GM12891 (cell line): ENCODE results near the gene TLE3.

Experiments
- DNase-seq: peaks from one replicate; pipeline ENCODE4 v3.0.0; 2011; ENCODE audit warnings: low spot score; ENCODE audit not compliant: insufficient read length
- FAIRE-seq: peaks from 2 replicates; lab custom pipeline; 2011; peaks lifted over from hg19 to GRCh38; lab: Jason Lieb, UNC
- PAX5 ChIP-seq: IDR thresholded peaks from 2 replicates; pipeline ENCODE4 v1.6.1; 2011; ENCODE audit warnings: low read length, moderate library complexity, mild to moderate bottlenecking; ENCODE audit not compliant: insufficient read depth, severe bottlenecking
- POLR2A ChIP-seq: IDR thresholded peaks from 2 replicates; pipeline ENCODE4 v1.6.1; 2011; ENCODE audit warnings: low read depth, low read length, control low read depth
- POLR2AphosphoS5 ChIP-seq: IDR thresholded peaks from 2 replicates; pipeline ENCODE4 v1.6.1; 2011; ENCODE audit warnings: low read depth, low read length, control low read depth
- POU2F2 ChIP-seq: IDR thresholded peaks from 2 replicates; pipeline ENCODE4 v1.6.1; 2011; ENCODE audit warnings: low read depth, mild to moderate bottlenecking, control low read depth, low read length, moderate library complexity
- SPI1 ChIP-seq: IDR thresholded peaks from 2 replicates; pipeline ENCODE4 v1.6.1; 2011; ENCODE audit warnings: low read depth, low read length, control low read depth
- TAF1 ChIP-seq: IDR thresholded peaks from 2 replicates; pipeline ENCODE4 v1.6.1; 2011; ENCODE audit warnings: low read depth, low read length, control low read depth

TLE3 gene

GRCh38 chr15:70093070-70093469 is 4.6 kb downstream of the TLE3 start:
- DNase-seq (no peak), FAIRE-seq (no peak)
- TF ChIP-seq TAF1 (no peak), POLR2A (no peak), POU2F2 (no peak), SPI1 (no peak), PAX5 (no peak), POLR2AphosphoS5 (no peak)

GRCh38 chr15:70092464-70093027 is 5.2 kb downstream of the TLE3 start:
- FAIRE-seq (no peak), DNase-seq (no peak)
- TF ChIP-seq POU2F2 = no peak

GRCh38 chr15:70091726-70092463 is 5.8 kb downstream of the TLE3 start:
- DNase-seq (no peak), FAIRE-seq (no peak)
- TF ChIP-seq TAF1 (no peak), PAX5 (no peak), POLR2A (no peak), POU2F2 (no peak), POLR2AphosphoS5 (no peak), SPI1 (no peak)

GRCh38 chr15:70090436-70091296 is 7.1 kb downstream of the TLE3 start:
- no peak for FAIRE-seq
- TF ChIP-seq TAF1 (no peak), POU2F2 (no peak), POLR2AphosphoS5 (no peak)
- no peak for DNase-seq

GRCh38 chr15:70089692-70089971 is 8.1 kb downstream of the TLE3 start:
- DNase-seq (no peak), FAIRE-seq (no peak)
- TF ChIP-seq POU2F2 (no peak), POLR2AphosphoS5 (no peak), TAF1 (no peak), PAX5 (no peak), POLR2A (no peak), SPI1 (no peak)

- no peak for FAIRE-seq
- TF ChIP-seq SPI1 (no peak), POU2F2 (no peak)
- no peak for DNase-seq
These were observed 8.6 kb downstream of the TLE3 start for GRCh38 chr15:70088887-70089691.

- DNase-seq (no peak), FAIRE-seq (no peak)
- no peak for TF ChIP-seq POLR2A
- no peak for TF ChIP-seq PAX5
- TF ChIP-seq POU2F2 = no peak
- no peak for TF ChIP-seq POLR2AphosphoS5
- no peak for TF ChIP-seq SPI1
- TF ChIP-seq TAF1 = no peak
These were observed 9.3 kb downstream of the TLE3 start for GRCh38 chr15:70088455-70088854.

- FAIRE-seq (no peak), DNase-seq (no peak)
- TF ChIP-seq POU2F2 (no peak), PAX5 (no peak), SPI1 (no peak), POLR2A (no peak), POLR2AphosphoS5 (no peak), TAF1 (no peak)
These were observed 9.9 kb downstream of the TLE3 start for GRCh38 chr15:70087708-70088352.

GRCh38 chr15:70086636-70087035 is 11.1 kb downstream of the TLE3 start:
- FAIRE-seq = no peak
- DNase-seq = no peak
- peak; percentile 7; the same call in 1 of the 2 replicates for TF ChIP-seq SPI1
- TF ChIP-seq PAX5 = no peak
